BJ (cell line): ENCODE measurements around the gene TFPI2. TPM values are rescaled to one million over a fixed set of nuclear protein-coding genes. Genes with fewer than 3 reads are reported as not detected.
"Not testable (repeated sequence)": the region's sequence is repeated elsewhere in the genome, so short reads cannot be mapped to it uniquely, and the experiment has no call there.

Source experiments
- CTCF ChIA-PET: fragments of 350-600 bp; formaldehyde crosslinking; extraction: SDS; loops from one replicate; lab custom pipeline; 2021; ENCODE audit warnings: antibody characterized with exemption, inconsistent platforms; lab: Yijun Ruan, JAX
- POLR2A ChIA-PET: fragments of 300-600 bp; sonication (Branson Sonifier 250); formaldehyde crosslinking; extraction: SDS; loops from one replicate; lab custom pipeline; 2021; ENCODE audit warnings: antibody characterized with exemption; lab: Charles Lee
- DNase-seq: peaks from one replicate; pipeline ENCODE4 v3.0.0-alpha.2; 2011; ENCODE audit warnings: low read depth
- H3K27me3 ChIP-seq: 2 replicates; pipeline ENCODE4 v1.6.0; 2011; ENCODE audit warnings: low read length; ENCODE audit not compliant: control insufficient read depth, insufficient read depth
- H3K36me3 ChIP-seq: 2 replicates; pipeline ENCODE4 v1.5.1; 2011; ENCODE audit warnings: low read length; ENCODE audit not compliant: control insufficient read depth, insufficient read depth
- H3K4me3 ChIP-seq: 2 replicates; pipeline ENCODE4 v1.5.1; 2011; ENCODE audit warnings: low read depth, mild to moderate bottlenecking, control low read depth, low read length
- polyA plus RNA-seq: library from polyadenylated mRNA; depleted of rRNA; stranded (reverse); fragments of >200 nt; gene quantifications from 2 replicates; pipeline ENCODE4 v1.2.3, GENCODE V29; 2011
- TF ChIP-seq, protein P1 (sequence below): IDR thresholded peaks from 2 replicates; pipeline ENCODE4 v1.5.1; 2011; ENCODE audit warnings: low read depth, mild to moderate bottlenecking, control low read depth, inconsistent platforms, low read length, moderate library complexity; ENCODE audit not compliant: insufficient read depth

TFPI2 gene
- polyA plus RNA-seq, 1 experiment, result 143 TPM

DNA sequence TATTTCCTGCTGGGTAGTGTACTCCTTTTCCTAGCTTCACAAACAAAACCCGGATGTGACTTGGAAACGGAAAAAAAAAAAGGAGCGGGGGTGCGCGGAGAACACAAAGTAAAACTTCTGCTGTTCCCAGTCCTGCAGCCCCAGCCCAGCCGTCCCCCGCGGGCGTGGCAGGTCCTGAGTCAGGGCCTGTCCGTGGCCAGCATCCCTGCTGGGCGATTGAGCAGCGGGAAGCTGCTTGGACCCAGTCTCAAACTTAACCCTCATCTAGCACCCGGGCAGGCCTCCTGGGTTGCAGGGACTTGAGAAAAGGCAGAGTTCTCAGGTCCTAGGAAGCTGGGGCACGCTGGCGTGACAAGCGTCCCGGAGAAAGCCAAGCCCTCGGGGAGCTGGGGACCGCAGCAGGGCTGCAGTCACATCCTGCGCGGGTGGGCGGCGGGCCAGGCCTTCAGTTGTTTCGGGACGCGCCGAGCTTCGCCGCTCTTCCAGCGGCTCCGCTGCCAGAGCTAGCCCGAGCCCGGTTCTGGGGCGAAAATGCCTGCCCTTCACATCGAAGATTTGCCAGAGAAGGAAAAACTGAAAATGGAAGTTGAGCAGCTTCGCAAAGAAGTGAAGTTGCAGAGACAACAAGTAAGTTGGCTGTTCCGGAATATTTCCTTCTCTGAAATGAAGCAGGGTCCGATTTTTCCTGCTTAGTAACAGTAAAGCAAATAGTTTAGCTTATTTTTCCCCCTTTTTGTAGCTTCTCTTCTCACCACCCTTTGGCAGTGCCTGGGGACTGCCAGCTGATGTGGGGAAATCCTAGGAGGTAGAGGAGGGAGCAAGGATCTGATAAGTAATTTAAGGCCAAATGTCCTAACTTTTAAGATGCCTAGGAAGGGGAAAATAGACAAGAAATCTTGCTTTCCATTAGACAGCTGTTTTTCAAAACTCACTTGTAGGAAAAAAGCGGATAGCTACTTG lies 31.3 kb upstream of the TFPI2 start, which contains the start of gene GNG11:
TSS of gene GNG11 (plus strand) at position 129 of the 960 bp plus-strand sequence. CDS start at position 532, 403 bp downstream.
- Histone ChIP-seq H3K36me3 (peaks cover 2% of the 10 kb centered on the region), H3K27me3 (no peaks in the 10 kb centered on the region), H3K4me3 (peak within 1 kb of the TSS; percentile 65)
- DNase-seq, result no peak
- TF ChIP-seq, protein P1, sequence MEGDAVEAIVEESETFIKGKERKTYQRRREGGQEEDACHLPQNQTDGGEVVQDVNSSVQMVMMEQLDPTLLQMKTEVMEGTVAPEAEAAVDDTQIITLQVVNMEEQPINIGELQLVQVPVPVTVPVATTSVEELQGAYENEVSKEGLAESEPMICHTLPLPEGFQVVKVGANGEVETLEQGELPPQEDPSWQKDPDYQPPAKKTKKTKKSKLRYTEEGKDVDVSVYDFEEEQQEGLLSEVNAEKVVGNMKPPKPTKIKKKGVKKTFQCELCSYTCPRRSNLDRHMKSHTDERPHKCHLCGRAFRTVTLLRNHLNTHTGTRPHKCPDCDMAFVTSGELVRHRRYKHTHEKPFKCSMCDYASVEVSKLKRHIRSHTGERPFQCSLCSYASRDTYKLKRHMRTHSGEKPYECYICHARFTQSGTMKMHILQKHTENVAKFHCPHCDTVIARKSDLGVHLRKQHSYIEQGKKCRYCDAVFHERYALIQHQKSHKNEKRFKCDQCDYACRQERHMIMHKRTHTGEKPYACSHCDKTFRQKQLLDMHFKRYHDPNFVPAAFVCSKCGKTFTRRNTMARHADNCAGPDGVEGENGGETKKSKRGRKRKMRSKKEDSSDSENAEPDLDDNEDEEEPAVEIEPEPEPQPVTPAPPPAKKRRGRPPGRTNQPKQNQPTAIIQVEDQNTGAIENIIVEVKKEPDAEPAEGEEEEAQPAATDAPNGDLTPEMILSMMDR, result 0 out of 2 replicates have a peak, but pooled peaks have one; percentile 5
- ChIA-PET POLR2A (interaction anchor here (0.6 to 0.7 kb wide), 5 partner anchors 82 to 277 kb away, joined by 3 to 11 read pairs (median 3); no protein-coding TSS in a partner anchor), CTCF (interaction anchor here (0.8 to 2.4 kb wide), 10 partner anchors 10 to 209 kb away, joined by 3 to 9 read pairs (median 4); no protein-coding TSS in a partner anchor)

DNA sequence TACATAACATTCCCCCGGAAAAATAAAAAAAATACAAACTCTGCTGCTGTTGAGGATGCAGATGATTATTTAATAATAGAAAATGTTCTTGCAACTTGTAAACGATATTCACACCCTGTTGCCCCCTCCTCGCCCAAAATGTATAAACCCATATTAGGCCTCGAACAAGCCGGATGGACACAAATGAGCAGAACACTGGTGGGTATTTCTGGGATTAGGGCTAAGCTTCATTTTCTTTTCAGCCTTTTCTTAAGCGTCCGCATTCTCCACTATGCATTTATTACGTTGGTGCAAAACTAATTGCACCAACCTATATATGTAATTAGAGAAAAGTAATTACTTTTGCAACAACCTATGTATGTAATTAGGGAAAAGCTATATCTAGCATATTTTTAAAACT lies 30.6 kb upstream of the TFPI2 start:
- H3K36me3 ChIP-seq, result no peaks in the 10 kb centered on the region; the same call in 1 of the 2 replicates
- H3K4me3 ChIP-seq, result peak overlapping the region; percentile 65
- no peak for DNase-seq
- no peaks in the 10 kb centered on the region for H3K27me3 ChIP-seq
- ChIA-PET CTCF (interaction anchor here (0.8 to 2.4 kb wide), 9 partner anchors 13 to 209 kb away, joined by 3 to 9 read pairs (median 4); no protein-coding TSS in a partner anchor), POLR2A (interaction anchor here (0.6 to 0.7 kb wide), 3 partner anchors 85 to 278 kb away, joined by 3 to 11 read pairs (median 3); no protein-coding TSS in a partner anchor)
- TF ChIP-seq, protein P1, result no peak

DNA sequence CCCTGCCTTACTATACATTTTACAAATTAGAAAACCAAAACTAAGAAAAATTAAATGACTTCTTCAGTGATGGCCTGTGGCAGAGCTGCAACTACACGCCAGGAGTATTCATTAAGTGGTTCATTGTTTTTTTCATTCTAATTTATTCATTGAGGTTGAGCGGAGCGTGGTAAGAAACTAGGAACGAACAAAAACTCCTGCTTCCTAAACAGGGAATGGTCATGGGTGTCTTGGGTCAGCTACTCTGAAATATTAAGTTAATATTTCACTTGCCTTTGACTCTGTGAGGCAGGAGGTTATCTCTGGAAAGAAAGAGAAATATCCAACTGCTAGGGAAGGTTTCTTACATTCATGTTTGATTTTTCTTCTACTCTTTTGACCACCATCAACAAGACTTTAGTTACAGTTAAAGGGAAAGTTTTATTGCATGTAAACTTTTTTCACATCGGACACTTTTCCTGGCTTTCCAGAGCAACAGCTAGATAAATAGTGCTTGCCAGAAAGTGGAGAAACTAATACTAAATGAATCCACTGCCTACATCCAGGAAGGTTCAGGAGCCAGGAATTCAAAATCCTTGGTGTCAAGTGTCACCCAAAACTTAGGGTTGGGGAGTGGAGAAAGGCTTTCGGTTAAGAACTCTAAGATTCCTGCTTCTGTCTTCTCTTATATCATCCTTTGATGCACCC lies 30.1 kb upstream of the TFPI2 start:
- CTCF ChIA-PET, result interaction anchor here (0.8 to 2.4 kb wide), 6 partner anchors 12 to 162 kb away, joined by 3 to 9 read pairs (median 4); no protein-coding TSS in a partner anchor
- no peaks in the 10 kb centered on the region for H3K27me3 ChIP-seq
- POLR2A ChIA-PET, result interaction anchor here (0.6 kb wide), 2 partner anchors 85 to 278 kb away, joined by 3 to 11 read pairs; no protein-coding TSS in a partner anchor
- H3K4me3 ChIP-seq, result peak overlapping the region; percentile 65; the same call in 1 of the 2 replicates
- no peaks in the 10 kb centered on the region for H3K36me3 ChIP-seq
- no peak for DNase-seq
- TF ChIP-seq, protein P1, result no peak

DNA sequence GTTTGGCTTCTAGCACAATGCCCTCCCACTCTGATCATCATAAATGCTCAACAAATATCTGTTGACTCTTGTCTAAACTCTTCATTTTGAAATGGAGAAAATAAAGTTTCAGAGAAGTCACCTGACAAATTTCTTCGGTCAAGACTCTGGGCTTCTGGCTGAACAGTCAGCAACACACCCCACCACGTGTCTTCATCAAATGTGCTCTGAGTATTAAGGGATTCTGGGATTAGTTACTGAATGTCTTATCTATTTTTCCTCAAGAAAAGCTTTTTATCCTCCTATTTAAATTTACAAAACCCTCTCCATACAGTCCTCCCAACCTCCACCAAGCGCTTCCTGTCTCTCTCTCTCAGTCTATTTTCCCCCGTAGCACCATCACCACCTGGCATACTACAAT lies 25.8 kb upstream of the TFPI2 start:
- H3K27me3 ChIP-seq, CTCF ChIA-PET, H3K4me3 ChIP-seq, H3K36me3 ChIP-seq, DNase-seq, POLR2A ChIA-PET: not testable (repeated sequence)

DNA sequence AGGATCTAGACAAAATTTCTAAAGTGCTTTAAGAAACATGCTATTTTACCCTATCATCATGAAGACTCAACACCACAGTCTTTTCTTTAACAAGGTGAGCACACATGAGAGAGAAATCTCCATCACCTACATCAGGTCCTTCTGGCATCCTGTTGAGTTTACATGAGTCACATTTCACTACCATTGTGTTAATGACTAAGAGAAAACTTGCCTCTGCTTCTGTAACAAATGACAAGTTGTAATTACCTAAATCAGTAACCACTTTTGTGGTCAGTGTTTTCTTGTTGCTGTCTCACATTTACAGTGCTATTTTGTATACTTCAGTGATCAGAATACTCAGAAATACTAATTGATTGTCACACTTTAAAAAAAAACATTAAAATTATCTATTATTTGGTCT lies 25.3 kb upstream of the TFPI2 start:
- DNase-seq, H3K36me3 ChIP-seq, POLR2A ChIA-PET, H3K4me3 ChIP-seq, H3K27me3 ChIP-seq, CTCF ChIA-PET: not testable (repeated sequence)

DNA sequence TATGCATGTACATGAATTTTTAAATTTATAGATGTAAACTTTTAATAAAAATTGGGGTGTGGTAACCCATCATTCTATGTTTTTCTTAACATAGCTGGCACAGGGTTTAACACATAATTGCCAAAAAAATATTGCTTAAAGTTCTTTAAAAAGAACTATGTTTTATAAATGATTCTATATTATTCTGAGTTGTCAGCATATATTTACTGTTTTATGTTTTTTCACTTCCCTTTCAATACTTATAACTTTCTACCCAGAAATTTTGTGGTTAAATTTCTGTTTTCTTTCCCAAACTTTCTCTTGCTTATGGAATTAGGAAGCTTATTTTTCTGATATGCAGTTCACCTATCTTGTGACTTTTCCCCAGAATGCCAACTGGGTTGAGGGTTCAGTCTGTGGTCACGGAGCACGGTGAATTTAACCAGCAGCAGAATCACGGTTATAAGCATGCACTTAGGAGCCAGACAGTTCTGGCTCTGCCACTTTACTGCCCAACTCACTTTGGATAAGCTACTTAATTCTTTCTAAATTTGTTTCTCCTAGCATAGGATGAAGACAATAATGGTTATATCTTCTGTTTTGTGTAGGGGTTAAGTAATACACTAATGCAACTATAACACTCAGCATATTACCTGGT lies 24.8 kb upstream of the TFPI2 start:
- H3K27me3 ChIP-seq, CTCF ChIA-PET, POLR2A ChIA-PET, DNase-seq, H3K36me3 ChIP-seq, H3K4me3 ChIP-seq: not testable (repeated sequence)
